Thoracic aorta (tissue), 2 donors: ENCODE data around the gene PLTP. TPM values are rescaled to one million over a fixed set of nuclear protein-coding genes. Genes with fewer than 3 reads are reported as not detected.

ENCODE experiments used
- ATAC-seq: fragments of 150-250 bp; one replicate; pipeline ENCODE4 v1.8.0; 2017; ENCODE audit warnings: low read depth; ENCODE audit not compliant: insufficient number of reproducible peaks, low FRiP score
- DNase-seq: peaks from one replicate; pipeline ENCODE4 v3.0.0-alpha.2; 2020; ENCODE audit warnings: low spot score
- H3K27ac ChIP-seq, 2 donors: fragments of 200-600 bp; sonication (generic); 1 replicate in 1 of 2; 2 replicates in 1 of 2; pipeline ENCODE4 v1.5.1; 2016; ENCODE audit warnings: mild to moderate bottlenecking in 2 of 2, moderate library complexity in 2 of 2
- H3K27me3 ChIP-seq: fragments of 200-600 bp; sonication (generic); replicated peaks from 2 replicates; pipeline ENCODE4 v1.6.0; 2016; ENCODE audit warnings: mild to moderate bottlenecking; ENCODE audit not compliant: insufficient read depth
- H3K36me3 ChIP-seq: fragments of 200-600 bp; sonication (generic); one replicate; pipeline ENCODE4 v1.5.1; 2016
- H3K4me1 ChIP-seq, 2 donors: fragments of 200-600 bp; sonication (generic); 1 replicate in 1 of 2; 2 replicates in 1 of 2; pipeline versions ENCODE4 v1.5.1 to v1.6.0; 2016; ENCODE audit warnings: low read depth in 2 of 2, mild to moderate bottlenecking in 1 of 2; ENCODE audit not compliant: control insufficient read depth in 1 of 2
- H3K4me3 ChIP-seq: fragments of 200-600 bp; sonication (generic); 2 replicates; pipeline ENCODE4 v1.5.1; 2016; ENCODE audit warnings: mild to moderate bottlenecking
- H3K9me3 ChIP-seq: fragments of 200-600 bp; sonication (generic); 2 replicates; pipeline ENCODE4 v1.5.1; 2016
- CTCF ChIP-seq: fragments of 200-600 bp; sonication (generic); IDR thresholded peaks from one replicate; pipeline ENCODE4 v1.5.1; 2019; ENCODE audit warnings: antibody characterized with exemption
- total RNA-seq, 2 donors: library from RNA; depleted of rRNA; stranded (reverse); fragments of >200 nt; gene quantifications; one replicate each; pipeline versions ENCODE4 v1.1.0 to v1.2.3, GENCODE V29; 2016

PLTP gene
- total RNA-seq, 2 donors from 2014 or later = 182 to 637 TPM

GRCh38 chr20:45909336-45909808, 2.6 kb downstream of the PLTP start:
- ATAC-seq = no peak
- no peak for DNase-seq
- Histone ChIP-seq H3K27me3 (no peaks in the 10 kb centered on the region), H3K9me3 (no peaks in the 10 kb centered on the region), H3K4me1 (peaks cover 6 to 23% of the 10 kb centered on the region in 2 donors), H3K27ac (no peak overlapping the region), H3K36me3 (no peaks in the 10 kb centered on the region), H3K4me3 (peak overlapping the region; percentile 5)
- no peak for TF ChIP-seq CTCF

- DNase-seq (no peak), ATAC-seq (no peak)
- Histone ChIP-seq H3K4me3 (no peak overlapping the region), H3K36me3 (no peaks in the 10 kb centered on the region), H3K27ac (no peak overlapping the region), H3K27me3 (no peaks in the 10 kb centered on the region), H3K4me1 (peaks cover 6 to 23% of the 10 kb centered on the region in 2 donors), H3K9me3 (no peaks in the 10 kb centered on the region)
- TF ChIP-seq CTCF = no peak
Observed at GRCh38 chr20:45908084-45908483, 3.9 kb downstream of the PLTP start.

GRCh38 chr20:45907219-45907948, 4.6 kb downstream of the PLTP start:
- no peak for ATAC-seq
- no peak for DNase-seq
- H3K36me3 ChIP-seq = no peaks in the 10 kb centered on the region

GRCh38 chr20:45905505-45906079, 6.4 kb downstream of the PLTP start:
- H3K27me3 ChIP-seq = no peaks in the 10 kb centered on the region
- H3K4me1 ChIP-seq = peaks cover 0 to 5% of the 10 kb centered on the region in 2 donors
- H3K36me3 ChIP-seq = no peaks in the 10 kb centered on the region
- no peak for TF ChIP-seq CTCF
- H3K9me3 ChIP-seq = no peaks in the 10 kb centered on the region
- ATAC-seq = no peak
- H3K27ac ChIP-seq = no peak overlapping the region
- H3K4me3 ChIP-seq = no peak overlapping the region
- no peak for DNase-seq

More at GRCh38 chr20:45907219-45907948, 4.6 kb downstream of the PLTP start:
- Histone ChIP-seq H3K4me3 (no peak overlapping the region), H3K4me1 (peaks cover 3 to 19% of the 10 kb centered on the region in 2 donors), H3K9me3 (no peaks in the 10 kb centered on the region), H3K27me3 (no peaks in the 10 kb centered on the region), H3K27ac (no peak overlapping the region)
- no peak for TF ChIP-seq CTCF

GRCh38 chr20:45904583-45905504, 7.1 kb downstream of the PLTP start:
- no peaks in the 10 kb centered on the region for H3K36me3 ChIP-seq
- no peaks in the 10 kb centered on the region for H3K9me3 ChIP-seq
- H3K4me1 ChIP-seq = no peaks in the 10 kb centered on the region
- TF ChIP-seq CTCF = no peak
- no peak for ATAC-seq
- no peaks in the 10 kb centered on the region for H3K27me3 ChIP-seq
- H3K4me3 ChIP-seq = no peak overlapping the region
- no peak overlapping the region for H3K27ac ChIP-seq
- DNase-seq = no peak
